Keratinocyte (primary cell): ENCODE measurements around the gene ASTN2. TPM values are rescaled to one million over a fixed set of nuclear protein-coding genes. Genes with fewer than 3 reads are reported as not detected.

ENCODE experiments used
- DNase-seq: peaks from one replicate; pipeline ENCODE4 v3.0.0-alpha.2; 2011; ENCODE audit warnings: low read depth, missing footprints, low spot score
- FAIRE-seq: peaks from 2 replicates; lab custom pipeline; 2011; peaks lifted over from hg19 to GRCh38; lab: Jason Lieb, UNC
- H2AFZ ChIP-seq: 2 replicates; pipeline ENCODE4 v1.6.0; 2012; ENCODE audit warnings: low read length, control low read depth, inconsistent platforms; ENCODE audit not compliant: control insufficient read depth
- H3K27ac ChIP-seq: 2 replicates; pipeline ENCODE4 v1.5.1; 2011; ENCODE audit warnings: low read length; ENCODE audit not compliant: control insufficient read depth, insufficient read depth
- H3K27me3 ChIP-seq: 3 replicates; pipeline ENCODE4 v1.6.0; 2011; ENCODE audit warnings: low read length; ENCODE audit not compliant: control insufficient read depth, insufficient read depth; ENCODE audit errors: extremely low read depth
- H3K36me3 ChIP-seq, 2 experiments: 2 replicates in 1 of 2; 3 replicates in 1 of 2; pipeline ENCODE4 v1.5.1; 2011; ENCODE audit warnings: low read length in 2 of 2, mild to moderate bottlenecking in 1 of 2; ENCODE audit not compliant: control insufficient read depth in 2 of 2, insufficient read depth in 2 of 2; ENCODE audit errors: extremely low read depth in 1 of 2
- H3K4me1 ChIP-seq: 3 replicates; pipeline ENCODE4 v1.5.1; 2011; ENCODE audit warnings: low read length; ENCODE audit not compliant: control insufficient read depth, insufficient read depth; ENCODE audit errors: extremely low read depth
- H3K4me2 ChIP-seq: 3 replicates; pipeline ENCODE4 v1.6.0; 2011; ENCODE audit warnings: low read depth, low read length; ENCODE audit not compliant: control insufficient read depth, insufficient read depth; ENCODE audit errors: extremely low read depth
- H3K4me3 ChIP-seq, 3 experiments: fragments of 200-600 bp in 1 of 3; sonication (generic) in 1 of 3; 2 replicates in 2 of 3; 3 replicates in 1 of 3; pipeline ENCODE4 v1.5.1; 2011 to 2016; ENCODE audit warnings: low read length in 3 of 3, mild to moderate bottlenecking in 3 of 3, control low read depth in 2 of 3, inconsistent platforms in 1 of 3, low read depth in 1 of 3, mixed read lengths in 1 of 3, mixed run types in 1 of 3, moderate library complexity in 1 of 3; ENCODE audit not compliant: control insufficient read depth in 2 of 3, insufficient read depth in 2 of 3; ENCODE audit errors: extremely low read depth in 1 of 3
- H3K79me2 ChIP-seq: 2 replicates; pipeline ENCODE4 v1.6.0; 2012; ENCODE audit warnings: low read length; ENCODE audit not compliant: control insufficient read depth, insufficient read depth
- H3K9ac ChIP-seq: 3 replicates; pipeline ENCODE4 v1.6.0; 2011; ENCODE audit warnings: low read length; ENCODE audit not compliant: control insufficient read depth, insufficient read depth; ENCODE audit errors: extremely low read depth
- H3K9me1 ChIP-seq: 3 replicates; pipeline ENCODE4 v1.6.0; 2011; ENCODE audit warnings: low read length; ENCODE audit not compliant: control insufficient read depth, insufficient read depth; ENCODE audit errors: extremely low read depth
- H3K9me3 ChIP-seq: 2 replicates; pipeline ENCODE4 v1.5.1; 2012; ENCODE audit warnings: low read depth, low read length; ENCODE audit not compliant: control insufficient read depth
- H4K20me1 ChIP-seq: 3 replicates; pipeline ENCODE4 v1.6.0; 2011; ENCODE audit warnings: low read length; ENCODE audit not compliant: control insufficient read depth, insufficient read depth; ENCODE audit errors: extremely low read depth
- CTCF ChIP-seq, 3 experiments: IDR thresholded peaks in 1 of 3; conservative IDR thresholded peaks in 1 of 3; optimal IDR thresholded peaks in 1 of 3; 2 replicates in 2 of 3; 3 replicates in 1 of 3; pipeline versions ENCODE3 to v1.5.1; 2011; ENCODE audit warnings: low read length in 3 of 3, mild to moderate bottlenecking in 3 of 3, moderate library complexity in 2 of 3, control low read depth in 1 of 3, inconsistent platforms in 1 of 3; ENCODE audit not compliant: insufficient read depth in 2 of 3; ENCODE audit errors: extremely low read depth in 1 of 3
- EZH2 ChIP-seq: IDR thresholded peaks from one replicate; pipeline ENCODE4 v1.6.1; 2012; ENCODE audit warnings: inconsistent platforms, mild to moderate bottlenecking, low read length, moderate library complexity
- dilution Hi-C: fragments of 300-500 bp; cut with MboI; formaldehyde crosslinking; loops from one replicate; pipeline ENCODE4 v1.7.0; 2020; ENCODE audit warnings: low sequenced_read_pairs; ENCODE audit not compliant: extremely low pct_ligation_motif_present
- polyA plus RNA-seq, 5 experiments: library from polyadenylated mRNA; depleted of rRNA in 3 of 5; stranded (reverse) in 3 of 5; stranded (forward) in 1 of 5; unstranded in 1 of 5; fragments of >200 nt; gene quantifications; 1 replicate in 1 of 5; 2 replicates in 3 of 5; 3 replicates in 1 of 5; pipeline versions ENCODE4 v1.2.1 to v1.2.3, GENCODE V29; 2011 to 2012; ENCODE audit warnings: missing spikeins in 2 of 5, low read depth in 1 of 5, low replicate concordance in 1 of 5

ASTN2 gene
- polyA plus RNA-seq, 1 donor (not counting 4 experiments of a cell fraction or from before 2014, with no cell fraction given), result 0.31 TPM

GRCh38 chr9:117156771-117157535 lies 257.9 kb downstream of the ASTN2 start:
- FAIRE-seq, result peak; percentile 81

GRCh38 chr9:117156144-117156688 lies 258.6 kb downstream of the ASTN2 start:
- dilution Hi-C loops, result no loop called here
- Histone ChIP-seq H3K4me2 (peak overlapping the region; percentile 29), H3K9ac (no peak overlapping the region), H3K79me2 (no peaks in the 10 kb centered on the region), H4K20me1 (no peaks in the 10 kb centered on the region), H3K4me1 (peaks cover 16% of the 10 kb centered on the region), H3K27ac (no peak overlapping the region), H3K9me1 (no peaks in the 10 kb centered on the region), H3K36me3 (no peaks in the 10 kb centered on the region), H3K9me3 (no peaks in the 10 kb centered on the region), H2AFZ (no peak overlapping the region), H3K4me3 (no peak overlapping the region), H3K27me3 (no peaks in the 10 kb centered on the region)
- no peak for FAIRE-seq
- DNase-seq, result no peak
- TF ChIP-seq EZH2 (no peak), CTCF (optimal IDR thresholded peaks at IDR 0.05 in 1 of 3, IDR thresholded peaks at IDR 0.05 in 1 of 3, conservative IDR thresholded peaks at IDR 0.05 in 1 of 3; ENCODE audit: extremely low read depth in 1 of 3, insufficient read depth in 2 of 3, low read length in 3 of 3) (no peak)

More at GRCh38 chr9:117156771-117157535, 257.9 kb downstream of the ASTN2 start:
- dilution Hi-C loops, result no loop called here
- H3K36me3 ChIP-seq, result no peaks in the 10 kb centered on the region
- no peaks in the 10 kb centered on the region for H3K27me3 ChIP-seq
- no peaks in the 10 kb centered on the region for H4K20me1 ChIP-seq
- TF ChIP-seq EZH2 (no peak), CTCF (optimal IDR thresholded peaks at IDR 0.05 in 1 of 3, IDR thresholded peaks at IDR 0.05 in 1 of 3, conservative IDR thresholded peaks at IDR 0.05 in 1 of 3; ENCODE audit: extremely low read depth in 1 of 3, insufficient read depth in 2 of 3, low read length in 3 of 3) (no peak)
- no peaks in the 10 kb centered on the region for H3K79me2 ChIP-seq
- no peaks in the 10 kb centered on the region for H3K9me1 ChIP-seq
- peak overlapping the region; percentile 29 for H3K4me2 ChIP-seq
- peak; percentile 5 for DNase-seq
- no peak overlapping the region for H3K9ac ChIP-seq
- no peak overlapping the region for H3K4me3 ChIP-seq
- no peaks in the 10 kb centered on the region for H3K9me3 ChIP-seq
- no peak overlapping the region for H3K27ac ChIP-seq
- H2AFZ ChIP-seq, result no peak overlapping the region
- peaks cover 16% of the 10 kb centered on the region for H3K4me1 ChIP-seq
